Erythroblast (primary cell): ENCODE measurements around the gene CADM3.
A peak's percentile ranks its signal among the peaks of the same experiment; 100 is the strongest.

Experiments used
- DNase-seq, 2 experiments: peaks; one replicate each; lab custom pipeline; 2025; lab: John Stamatoyannopoulos, UW
- GATA1 ChIP-seq: IDR thresholded peaks from 2 replicates; pipeline ENCODE4 v1.6.1; 2011; ENCODE audit warnings: low read depth, mild to moderate bottlenecking, control low read depth, low read length, moderate library complexity
- POLR2A ChIP-seq: IDR thresholded peaks from 2 replicates; pipeline ENCODE4 v1.6.1; 2011; ENCODE audit warnings: mild to moderate bottlenecking, low read length

CADM3 gene

GRCh38 chr1:159181328-159182024 is 10.1 kb downstream of the CADM3 start:
- TF ChIP-seq GATA1: no peak
- TF ChIP-seq POLR2A: no peak
- no peak for DNase-seq

- TF ChIP-seq GATA1 (no peak), POLR2A (no peak)
- peak; percentile 28 to 65 for DNase-seq
Observed at GRCh38 chr1:159184201-159184600, 12.8 kb downstream of the CADM3 start.

DNA sequence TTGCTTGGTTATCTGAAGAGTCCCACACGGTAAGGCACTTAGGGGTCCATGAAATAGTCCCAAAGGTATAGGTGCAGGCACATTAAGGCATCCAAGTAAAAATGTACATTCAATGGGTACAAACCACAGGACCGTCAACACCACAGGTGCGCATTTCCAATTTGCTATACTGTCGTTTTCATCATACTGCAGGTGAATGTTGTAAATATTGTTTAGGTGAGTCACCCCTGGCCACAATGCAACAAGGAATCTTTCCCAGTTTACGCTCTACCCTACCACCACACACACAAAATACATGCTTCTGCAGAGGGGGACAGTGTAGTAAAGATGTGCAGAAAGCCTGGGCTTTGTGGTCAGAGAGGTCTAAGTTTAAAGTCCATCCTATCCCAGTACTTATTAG is 13.7 kb downstream of the CADM3 start:
- TF ChIP-seq POLR2A (no peak), GATA1 (no peak)
- DNase-seq: no peak

DNA sequence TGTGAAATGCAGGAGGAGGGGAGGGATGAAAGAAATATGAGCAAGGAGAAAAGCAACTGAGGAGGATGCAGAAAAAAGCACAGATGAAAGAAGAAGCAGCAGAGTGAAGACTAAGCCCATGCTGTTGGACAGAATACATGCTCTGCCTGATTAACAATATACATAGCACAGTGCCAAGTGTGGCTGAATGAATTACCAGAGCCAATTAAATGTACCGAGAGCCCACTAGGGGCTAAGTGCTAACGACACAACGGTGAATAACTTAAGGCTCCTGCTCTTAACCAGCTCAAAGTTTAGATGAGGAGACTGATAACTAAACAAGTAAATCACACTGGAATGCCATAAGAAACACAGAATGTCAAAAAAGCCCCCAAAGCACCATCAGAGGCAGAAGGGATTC is 15.6 kb downstream of the CADM3 start:
- TF ChIP-seq POLR2A: no peak
- no peak for TF ChIP-seq GATA1
- DNase-seq: no peak

- no peak for DNase-seq
- TF ChIP-seq GATA1 (no peak), POLR2A (no peak)
Observed at GRCh38 chr1:159187647-159188374, 16.4 kb downstream of the CADM3 start.

GRCh38 chr1:159188375-159188788 is 17.0 kb downstream of the CADM3 start:
- DNase-seq: peak; percentile 69 to 70
- no peak for TF ChIP-seq POLR2A
- no peak for TF ChIP-seq GATA1

GRCh38 chr1:159190441-159190840 is 19.0 kb downstream of the CADM3 start:
- TF ChIP-seq POLR2A (no peak), GATA1 (no peak)
- peak in 1 of 2 experiments; percentile 17 for DNase-seq

DNA sequence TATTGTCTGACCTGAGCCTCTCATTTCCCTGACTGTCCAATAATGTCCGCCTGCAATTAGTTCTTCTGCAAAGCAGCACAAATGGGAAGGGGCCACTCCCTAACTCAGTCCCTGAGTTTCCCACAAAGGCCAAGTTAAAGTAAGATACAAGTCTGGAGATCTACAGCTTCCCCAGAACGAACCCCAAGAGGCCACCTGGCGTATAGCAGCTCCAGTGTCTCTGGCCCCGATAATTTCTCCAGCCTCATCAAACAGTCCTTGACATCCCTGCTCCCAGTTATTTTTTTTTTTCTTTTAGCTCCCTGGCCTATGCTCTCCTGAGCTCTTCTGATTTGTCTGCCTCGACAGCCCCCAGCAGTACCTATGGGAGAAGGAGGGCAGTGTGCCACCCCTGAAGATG is 25.1 kb downstream of the CADM3 start:
- DNase-seq: peak; percentile 11 to 12
- TF ChIP-seq GATA1 (no peak), POLR2A (no peak)

GRCh38 chr1:159197561-159198557 is 26.4 kb downstream of the CADM3 start:
- TF ChIP-seq GATA1: no peak
- TF ChIP-seq POLR2A: no peak
- DNase-seq: peak; percentile 88 to 91

- DNase-seq: peak in 1 of 2 experiments; percentile 13
- TF ChIP-seq GATA1 (no peak), POLR2A (no peak)
Observed at GRCh38 chr1:159199901-159200300, 28.5 kb downstream of the CADM3 start.

DNA sequence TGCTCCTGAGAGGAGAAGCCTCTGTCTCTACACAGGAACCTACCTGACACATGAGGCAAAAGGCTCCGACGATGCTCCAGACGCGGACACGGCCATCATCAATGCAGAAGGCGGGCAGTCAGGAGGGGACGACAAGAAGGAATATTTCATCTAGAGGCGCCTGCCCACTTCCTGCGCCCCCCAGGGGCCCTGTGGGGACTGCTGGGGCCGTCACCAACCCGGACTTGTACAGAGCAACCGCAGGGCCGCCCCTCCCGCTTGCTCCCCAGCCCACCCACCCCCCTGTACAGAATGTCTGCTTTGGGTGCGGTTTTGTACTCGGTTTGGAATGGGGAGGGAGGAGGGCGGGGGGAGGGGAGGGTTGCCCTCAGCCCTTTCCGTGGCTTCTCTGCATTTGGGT is 29.4 kb downstream of the CADM3 start:
- TF ChIP-seq GATA1: no peak
- TF ChIP-seq POLR2A: no peak
- peak; percentile 57 for DNase-seq

GRCh38 chr1:159201642-159202041 is 30.2 kb downstream of the CADM3 start:
- DNase-seq: peak; percentile 63 to 79

GRCh38 chr1:159203610-159204009 is 32.2 kb downstream of the CADM3 start:
- DNase-seq: peak; percentile 71 to 87
- TF ChIP-seq GATA1: no peak
- TF ChIP-seq POLR2A: no peak

More at GRCh38 chr1:159201642-159202041, 30.2 kb downstream of the CADM3 start:
- no peak for TF ChIP-seq GATA1
- no peak for TF ChIP-seq POLR2A
